Osteocyte (in vitro differentiated cells): ENCODE measurements around the gene APLN. TPM values are rescaled to one million over a fixed set of nuclear protein-coding genes. Genes with fewer than 3 reads are reported as not detected.

Experiments
- DNase-seq: peaks from one replicate; pipeline ENCODE4 v3.0.0; 2021; ENCODE audit warnings: mixed read lengths; ENCODE audit not compliant: unreplicated experiment; ENCODE audit errors: extremely low spot score
- H3K27ac Mint-ChIP-seq: one replicate; pipeline ENCODE4 v1.8.0; 2021; ENCODE audit warnings: mild to moderate bottlenecking, mixed read lengths; ENCODE audit not compliant: unreplicated experiment
- H3K27me3 Mint-ChIP-seq: one replicate; pipeline ENCODE4 v1.8.0; 2021; ENCODE audit warnings: mixed read lengths; ENCODE audit not compliant: unreplicated experiment
- H3K36me3 Mint-ChIP-seq: one replicate; pipeline ENCODE4 v1.8.0; 2021; ENCODE audit warnings: mixed read lengths; ENCODE audit not compliant: unreplicated experiment
- H3K4me1 Mint-ChIP-seq: one replicate; pipeline ENCODE4 v1.8.0; 2021; ENCODE audit warnings: mixed read lengths; ENCODE audit not compliant: unreplicated experiment
- H3K4me3 Mint-ChIP-seq: one replicate; pipeline ENCODE4 v1.8.0; 2021; ENCODE audit warnings: mild to moderate bottlenecking, moderate library complexity, mixed read lengths; ENCODE audit not compliant: unreplicated experiment
- H3K9me3 Mint-ChIP-seq: one replicate; pipeline ENCODE4 v1.8.0; 2021; ENCODE audit warnings: mixed read lengths; ENCODE audit not compliant: unreplicated experiment
- CTCF ChIP-seq: fragments of 200-600 bp; sonication (generic); IDR thresholded peaks from 2 replicates; pipeline ENCODE4 v1.5.0; 2021; ENCODE audit warnings: antibody characterized with exemption, mild to moderate bottlenecking, moderate library complexity
- total RNA-seq: library from RNA; stranded (reverse); gene quantifications from 2 replicates; pipeline ENCODE4 v1.2.1, GENCODE V29; 2021

APLN gene
- total RNA-seq, 1 donor from 2014 or later = 0.38 TPM

GRCh38 chrX:129626026-129626425, 28.7 kb downstream of the APLN start:
- no peak for TF ChIP-seq CTCF
- peaks cover 9% of the 10 kb centered on the region for H3K4me1 Mint-ChIP-seq
- DNase-seq = no peak
- H3K36me3 Mint-ChIP-seq = no peaks in the 10 kb centered on the region
- no peak overlapping the region for H3K27ac Mint-ChIP-seq
- H3K4me3 Mint-ChIP-seq = no peak overlapping the region
- H3K27me3 Mint-ChIP-seq = peaks cover 3% of the 10 kb centered on the region
- no peaks in the 10 kb centered on the region for H3K9me3 Mint-ChIP-seq

- TF ChIP-seq CTCF = no peak
- H3K27me3 Mint-ChIP-seq = peaks cover 3% of the 10 kb centered on the region
These were observed 31.9 kb downstream of the APLN start for GRCh38 chrX:129622757-129623301.

GRCh38 chrX:129618997-129619396, 35.8 kb downstream of the APLN start:
- no peak for DNase-seq
- Mint-ChIP-seq H3K4me1 (peaks cover 5% of the 10 kb centered on the region), H3K27me3 (no peaks in the 10 kb centered on the region), H3K4me3 (no peak overlapping the region), H3K9me3 (no peaks in the 10 kb centered on the region), H3K27ac (no peak overlapping the region), H3K36me3 (no peaks in the 10 kb centered on the region)
- no peak for TF ChIP-seq CTCF

More at GRCh38 chrX:129622757-129623301, 31.9 kb downstream of the APLN start:
- Mint-ChIP-seq H3K9me3 (no peaks in the 10 kb centered on the region), H3K4me1 (peaks cover 9% of the 10 kb centered on the region), H3K4me3 (no peak overlapping the region), H3K36me3 (no peaks in the 10 kb centered on the region), H3K27ac (no peak overlapping the region)
- no peak for DNase-seq

- Mint-ChIP-seq H3K36me3 (no peaks in the 10 kb centered on the region), H3K9me3 (no peaks in the 10 kb centered on the region), H3K4me3 (no peak overlapping the region), H3K4me1 (no peaks in the 10 kb centered on the region), H3K27me3 (no peaks in the 10 kb centered on the region), H3K27ac (no peak overlapping the region)
- TF ChIP-seq CTCF = no peak
- DNase-seq = no peak
These were observed 37.3 kb downstream of the APLN start for GRCh38 chrX:129617420-129617819.

- Mint-ChIP-seq H3K9me3 (no peaks in the 10 kb centered on the region), H3K4me3 (no peak overlapping the region), H3K36me3 (no peaks in the 10 kb centered on the region), H3K4me1 (no peaks in the 10 kb centered on the region), H3K27ac (no peak overlapping the region), H3K27me3 (no peaks in the 10 kb centered on the region)
- no peak for DNase-seq
- no peak for TF ChIP-seq CTCF
These were observed 40.1 kb downstream of the APLN start for GRCh38 chrX:129614481-129615255.
